Measurements from ENCODE around the gene SLC5A5. TPM values are rescaled to one million over a fixed set of nuclear protein-coding genes. Genes with fewer than 3 reads are reported as not detected.

The SLC5A5 gene
- total and polyA plus RNA-seq, 10 of the 15 experiments (the other 5 are each of a cell fraction or from before 2014, with no cell fraction given), result 0.02 to 0.08 (median 0.05) TPM; not detected in 3

GRCh38 chr19:17873786-17874757 is 2.3 kb downstream of the SLC5A5 start:
- H3K4me1 ChIP-seq (ENCODE audit: control insufficient read depth, insufficient read depth, low read length), result peaks cover 3% of the 10 kb centered on the region; the same call in 1 of the 2 replicates
- FAIRE-seq (peak; percentile 65), ATAC-seq (peak; percentile 90), DNase-seq (ENCODE audit: low read depth, low spot score) (no peak)
- BruUV-seq (replicated peaks), result no TSS peak
- H3K27ac ChIP-seq (ENCODE audit: control insufficient read depth, insufficient read depth), result no peak overlapping the region
- peak overlapping the region; percentile 1; the same call in 1 of the 2 replicates for H3K4me3 ChIP-seq
- SMC1A ChIA-PET (ENCODE audit: uncharacterized antibody, unreplicated experiment), result no interaction called here
- POLR2A ChIA-PET, result no interaction called here
- CTCF ChIA-PET, result interaction anchor here (2.5 kb wide), 1 partner anchor 59 kb away, joined by 8 read pairs; the partner anchor contains the start of gene CCDC124
- H3K36me3 ChIP-seq (ENCODE audit: control insufficient read depth in 2 of 2, insufficient read depth in 2 of 2, low read length in 1 of 2), result no peaks in the 10 kb centered on the region
- H4K20me1 ChIP-seq (ENCODE audit: control insufficient read depth, insufficient read depth), result no peaks in the 10 kb centered on the region
- no peak overlapping the region for H3K9ac ChIP-seq (ENCODE audit: control insufficient read depth, insufficient read depth, low read length)
- peak overlapping the region; percentile 95 for H3K4me2 ChIP-seq (ENCODE audit: control insufficient read depth, insufficient read depth)
- 30% methylated on average over 53 of the region's 63 CpGs for WGBS (ENCODE audit: insufficient coverage, insufficient replicate concordance, low lambda C conversion rate, missing lambda C conversion rate)
- H2AFZ ChIP-seq (ENCODE audit: control insufficient read depth, low read depth, low read length), result peak overlapping the region; percentile 76
- RAD21 ChIA-PET (ENCODE audit: unreplicated experiment), result no interaction called here
- peaks cover 3 to 4% of the 10 kb centered on the region in 2 experiments; a peak in 3 of 4 replicates for H3K27me3 ChIP-seq (replicated peaks in 1 of 2; ENCODE audit: control insufficient read depth in 2 of 2, insufficient read depth in 2 of 2, low read length in 1 of 2)
- H3K9me3 ChIP-seq (replicated peaks; ENCODE audit: control insufficient read depth, insufficient read depth, low read length), result no peaks in the 10 kb centered on the region
- in situ Hi-C loops (cut with MboI) (no loop called here), intact Hi-C loops (cut with micrococcal nuclease; ENCODE audit: unreplicated experiment) (loop anchor here (5.0 kb wide), 1 partner anchor 123 kb away; no protein-coding TSS in a partner anchor)
- H3K79me2 ChIP-seq (ENCODE audit: control insufficient read depth, insufficient read depth, low read length), result no peaks in the 10 kb centered on the region
- TF ChIP-seq SMARCA5 (IDR thresholded peaks at IDR 0.05), result no peak
- no peak for TF ChIP-seq BCL11A (IDR thresholded peaks at IDR 0.05; ENCODE audit: low read depth, low read length)
- no peak for TF ChIP-seq JUND (IDR thresholded peaks at IDR 0.05; ENCODE audit: low read depth, low read length)
- no peak for TF ChIP-seq NRF1 (conservative IDR thresholded peaks at IDR 0.05; ENCODE audit: low read depth, low read length)
- TF ChIP-seq FOXK2 (IDR thresholded peaks at IDR 0.05), result no peak
- peak; percentile 55 to 88 for TF ChIP-seq BHLHE40 (IDR thresholded peaks at IDR 0.05; ENCODE audit: borderline replicate concordance in 1 of 2, low read depth in 2 of 2, low read length in 1 of 2)
- no peak for TF ChIP-seq ZSCAN29 (IDR thresholded peaks at IDR 0.05)
- TF ChIP-seq, protein P1, sequence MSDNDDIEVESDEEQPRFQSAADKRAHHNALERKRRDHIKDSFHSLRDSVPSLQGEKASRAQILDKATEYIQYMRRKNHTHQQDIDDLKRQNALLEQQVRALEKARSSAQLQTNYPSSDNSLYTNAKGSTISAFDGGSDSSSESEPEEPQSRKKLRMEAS (IDR thresholded peaks at IDR 0.05; ENCODE audit: low read depth, low read length), result peak; percentile 30; the same call in 1 of the 2 replicates
- TF ChIP-seq NR2F1 (conservative IDR thresholded peaks at IDR 0.05), result no peak
- TF ChIP-seq, protein P2, sequence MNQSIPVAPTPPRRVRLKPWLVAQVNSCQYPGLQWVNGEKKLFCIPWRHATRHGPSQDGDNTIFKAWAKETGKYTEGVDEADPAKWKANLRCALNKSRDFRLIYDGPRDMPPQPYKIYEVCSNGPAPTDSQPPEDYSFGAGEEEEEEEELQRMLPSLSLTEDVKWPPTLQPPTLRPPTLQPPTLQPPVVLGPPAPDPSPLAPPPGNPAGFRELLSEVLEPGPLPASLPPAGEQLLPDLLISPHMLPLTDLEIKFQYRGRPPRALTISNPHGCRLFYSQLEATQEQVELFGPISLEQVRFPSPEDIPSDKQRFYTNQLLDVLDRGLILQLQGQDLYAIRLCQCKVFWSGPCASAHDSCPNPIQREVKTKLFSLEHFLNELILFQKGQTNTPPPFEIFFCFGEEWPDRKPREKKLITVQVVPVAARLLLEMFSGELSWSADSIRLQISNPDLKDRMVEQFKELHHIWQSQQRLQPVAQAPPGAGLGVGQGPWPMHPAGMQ (IDR thresholded peaks at IDR 0.05; ENCODE audit: borderline replicate concordance), result no peak
- TF ChIP-seq, protein P3, sequence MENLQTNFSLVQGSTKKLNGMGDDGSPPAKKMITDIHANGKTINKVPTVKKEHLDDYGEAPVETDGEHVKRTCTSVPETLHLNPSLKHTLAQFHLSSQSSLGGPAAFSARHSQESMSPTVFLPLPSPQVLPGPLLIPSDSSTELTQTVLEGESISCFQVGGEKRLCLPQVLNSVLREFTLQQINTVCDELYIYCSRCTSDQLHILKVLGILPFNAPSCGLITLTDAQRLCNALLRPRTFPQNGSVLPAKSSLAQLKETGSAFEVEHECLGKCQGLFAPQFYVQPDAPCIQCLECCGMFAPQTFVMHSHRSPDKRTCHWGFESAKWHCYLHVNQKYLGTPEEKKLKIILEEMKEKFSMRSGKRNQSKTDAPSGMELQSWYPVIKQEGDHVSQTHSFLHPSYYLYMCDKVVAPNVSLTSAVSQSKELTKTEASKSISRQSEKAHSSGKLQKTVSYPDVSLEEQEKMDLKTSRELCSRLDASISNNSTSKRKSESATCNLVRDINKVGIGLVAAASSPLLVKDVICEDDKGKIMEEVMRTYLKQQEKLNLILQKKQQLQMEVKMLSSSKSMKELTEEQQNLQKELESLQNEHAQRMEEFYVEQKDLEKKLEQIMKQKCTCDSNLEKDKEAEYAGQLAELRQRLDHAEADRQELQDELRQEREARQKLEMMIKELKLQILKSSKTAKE (IDR thresholded peaks at IDR 0.05; ENCODE audit: low read depth, poor library complexity, severe bottlenecking), result no peak
- no peak for TF ChIP-seq SIN3A (IDR thresholded peaks at IDR 0.05; ENCODE audit: low read depth, low read length)
- TF ChIP-seq, protein P4, sequence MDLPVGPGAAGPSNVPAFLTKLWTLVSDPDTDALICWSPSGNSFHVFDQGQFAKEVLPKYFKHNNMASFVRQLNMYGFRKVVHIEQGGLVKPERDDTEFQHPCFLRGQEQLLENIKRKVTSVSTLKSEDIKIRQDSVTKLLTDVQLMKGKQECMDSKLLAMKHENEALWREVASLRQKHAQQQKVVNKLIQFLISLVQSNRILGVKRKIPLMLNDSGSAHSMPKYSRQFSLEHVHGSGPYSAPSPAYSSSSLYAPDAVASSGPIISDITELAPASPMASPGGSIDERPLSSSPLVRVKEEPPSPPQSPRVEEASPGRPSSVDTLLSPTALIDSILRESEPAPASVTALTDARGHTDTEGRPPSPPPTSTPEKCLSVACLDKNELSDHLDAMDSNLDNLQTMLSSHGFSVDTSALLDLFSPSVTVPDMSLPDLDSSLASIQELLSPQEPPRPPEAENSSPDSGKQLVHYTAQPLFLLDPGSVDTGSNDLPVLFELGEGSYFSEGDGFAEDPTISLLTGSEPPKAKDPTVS (IDR thresholded peaks at IDR 0.05; ENCODE audit: low read depth, low read length), result no peak
